Colonic mucosa (tissue), 4 donors: ENCODE results near the gene RYR3. TPM values are rescaled to one million over a fixed set of nuclear protein-coding genes. Genes with fewer than 3 reads are reported as not detected.

Experiments used
- DNase-seq: peaks from one replicate; pipeline ENCODE4 v3.0.0-alpha.2; 2020
- H3K27ac ChIP-seq: fragments of 200-600 bp; one replicate; pipeline ENCODE4 v1.8.0; 2021
- H3K27me3 ChIP-seq: fragments of 200-600 bp; one replicate; pipeline ENCODE4 v1.8.0; 2021
- H3K36me3 ChIP-seq: fragments of 200-600 bp; one replicate; pipeline ENCODE4 v1.8.0; 2021
- H3K4me1 ChIP-seq: fragments of 200-600 bp; one replicate; pipeline ENCODE4 v1.8.0; 2021; ENCODE audit warnings: mild to moderate bottlenecking
- H3K4me3 ChIP-seq: fragments of 200-600 bp; one replicate; pipeline ENCODE4 v1.8.0; 2021
- H3K9ac ChIP-seq, 2 donors: one replicate each; pipeline ENCODE4 v1.7.0; 2013; ENCODE audit warnings: control low read depth in 2 of 2, low read depth in 2 of 2, low read length in 2 of 2
- H3K9me3 ChIP-seq: fragments of 200-600 bp; one replicate; pipeline ENCODE4 v1.8.0; 2021
- intact Hi-C: fragments of 100-400 bp; cut with DNase I; formaldehyde crosslinking; loops from one replicate; pipeline ENCODE4 v1.14.1; 2022
- total RNA-seq, 2 donors: library from RNA; stranded (reverse); fragmentation: NEBNext Ultra II Directional in 1 of 2; extraction: Animal tissue kit (Norgen Biotek cat#: 25700) in 1 of 2; gene quantifications; one replicate each; pipeline ENCODE4 v1.2.1, GENCODE V29; 2021
- TF ChIP-seq, protein P1 (sequence below): fragments of 200-600 bp; IDR thresholded peaks from one replicate; pipeline ENCODE4 v1.8.0; 2022; ENCODE audit warnings: antibody characterized with exemption, mild to moderate bottlenecking
- donor health status: healthy.
- donor health status: DM: no; HTN: no; CAD: no.
- donor health status: DM: no; HTN: no; CAD: no.

RYR3 gene
- total RNA-seq, 2 donors from 2014 or later: 0.17 to 1.1 TPM

DNA sequence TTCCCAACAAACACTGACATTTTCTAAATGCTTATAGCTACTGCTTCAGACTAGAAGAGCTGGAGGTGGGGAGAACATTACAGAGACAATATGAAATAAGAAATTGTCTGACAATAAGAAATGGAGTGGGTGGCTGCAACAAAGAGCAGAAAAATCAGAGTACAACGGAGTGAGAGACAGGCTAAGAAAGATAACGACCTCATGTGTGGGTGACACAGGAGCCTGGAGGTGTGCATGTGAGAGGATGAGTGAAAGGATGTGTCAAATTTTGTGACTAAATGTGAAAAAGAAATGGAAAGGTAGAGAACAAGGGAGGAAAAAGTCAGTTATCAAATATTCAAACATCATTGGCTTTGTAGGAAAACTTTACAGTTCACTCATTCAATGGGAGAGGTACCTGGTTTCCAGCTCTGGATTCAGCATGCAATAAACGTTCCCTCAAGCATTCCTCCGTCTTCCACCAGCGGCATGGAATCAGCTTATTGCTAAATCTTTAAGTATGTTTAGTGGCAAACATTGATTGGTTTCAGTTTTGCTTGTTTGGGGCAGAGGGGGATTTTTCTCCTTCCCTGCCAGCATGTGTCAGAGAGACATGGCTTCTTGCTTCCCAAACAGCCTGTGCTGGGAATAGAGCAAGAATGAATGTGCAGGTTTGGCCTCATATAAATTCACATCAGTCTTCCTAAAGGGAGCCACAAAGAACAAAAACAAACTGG lies 553.8 kb downstream of the RYR3 start:
- H3K4me1 ChIP-seq: no peaks in the 10 kb centered on the region
- H3K9ac ChIP-seq: no peak overlapping the region
- H3K9me3 ChIP-seq: no peaks in the 10 kb centered on the region
- TF ChIP-seq, protein P1, sequence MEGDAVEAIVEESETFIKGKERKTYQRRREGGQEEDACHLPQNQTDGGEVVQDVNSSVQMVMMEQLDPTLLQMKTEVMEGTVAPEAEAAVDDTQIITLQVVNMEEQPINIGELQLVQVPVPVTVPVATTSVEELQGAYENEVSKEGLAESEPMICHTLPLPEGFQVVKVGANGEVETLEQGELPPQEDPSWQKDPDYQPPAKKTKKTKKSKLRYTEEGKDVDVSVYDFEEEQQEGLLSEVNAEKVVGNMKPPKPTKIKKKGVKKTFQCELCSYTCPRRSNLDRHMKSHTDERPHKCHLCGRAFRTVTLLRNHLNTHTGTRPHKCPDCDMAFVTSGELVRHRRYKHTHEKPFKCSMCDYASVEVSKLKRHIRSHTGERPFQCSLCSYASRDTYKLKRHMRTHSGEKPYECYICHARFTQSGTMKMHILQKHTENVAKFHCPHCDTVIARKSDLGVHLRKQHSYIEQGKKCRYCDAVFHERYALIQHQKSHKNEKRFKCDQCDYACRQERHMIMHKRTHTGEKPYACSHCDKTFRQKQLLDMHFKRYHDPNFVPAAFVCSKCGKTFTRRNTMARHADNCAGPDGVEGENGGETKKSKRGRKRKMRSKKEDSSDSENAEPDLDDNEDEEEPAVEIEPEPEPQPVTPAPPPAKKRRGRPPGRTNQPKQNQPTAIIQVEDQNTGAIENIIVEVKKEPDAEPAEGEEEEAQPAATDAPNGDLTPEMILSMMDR: no peak
- no peak overlapping the region for H3K4me3 ChIP-seq
- intact Hi-C loops: no loop called here
- no peak for DNase-seq
- H3K36me3 ChIP-seq: no peaks in the 10 kb centered on the region
- no peak overlapping the region for H3K27ac ChIP-seq
- no peaks in the 10 kb centered on the region for H3K27me3 ChIP-seq

DNA sequence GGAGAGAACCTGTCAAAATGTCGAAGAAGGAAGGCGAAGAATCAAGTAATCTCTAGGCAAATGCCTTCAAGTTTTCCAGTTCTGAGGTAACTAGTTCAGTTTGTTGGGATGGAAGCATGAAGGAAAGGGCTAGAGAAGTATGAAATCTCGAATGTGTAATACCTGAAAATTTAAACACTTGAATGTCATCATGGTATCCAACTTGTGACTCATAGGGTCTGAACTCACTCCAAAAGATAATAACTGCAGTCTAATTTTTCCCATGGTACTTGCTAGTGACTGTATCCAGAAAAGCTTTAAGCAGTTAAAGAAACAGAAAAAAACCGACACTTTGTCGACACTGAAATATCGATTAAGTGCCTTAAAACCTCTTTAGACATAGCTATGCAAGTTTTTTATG lies 554.6 kb downstream of the RYR3 start:
- Histone ChIP-seq H3K27ac (no peak overlapping the region), H3K4me1 (no peaks in the 10 kb centered on the region), H3K36me3 (no peaks in the 10 kb centered on the region), H3K4me3 (no peak overlapping the region), H3K27me3 (no peaks in the 10 kb centered on the region), H3K9ac (no peak overlapping the region), H3K9me3 (no peaks in the 10 kb centered on the region)
- intact Hi-C loops: no loop called here
- no peak for DNase-seq
- TF ChIP-seq, protein P1: no peak

DNA sequence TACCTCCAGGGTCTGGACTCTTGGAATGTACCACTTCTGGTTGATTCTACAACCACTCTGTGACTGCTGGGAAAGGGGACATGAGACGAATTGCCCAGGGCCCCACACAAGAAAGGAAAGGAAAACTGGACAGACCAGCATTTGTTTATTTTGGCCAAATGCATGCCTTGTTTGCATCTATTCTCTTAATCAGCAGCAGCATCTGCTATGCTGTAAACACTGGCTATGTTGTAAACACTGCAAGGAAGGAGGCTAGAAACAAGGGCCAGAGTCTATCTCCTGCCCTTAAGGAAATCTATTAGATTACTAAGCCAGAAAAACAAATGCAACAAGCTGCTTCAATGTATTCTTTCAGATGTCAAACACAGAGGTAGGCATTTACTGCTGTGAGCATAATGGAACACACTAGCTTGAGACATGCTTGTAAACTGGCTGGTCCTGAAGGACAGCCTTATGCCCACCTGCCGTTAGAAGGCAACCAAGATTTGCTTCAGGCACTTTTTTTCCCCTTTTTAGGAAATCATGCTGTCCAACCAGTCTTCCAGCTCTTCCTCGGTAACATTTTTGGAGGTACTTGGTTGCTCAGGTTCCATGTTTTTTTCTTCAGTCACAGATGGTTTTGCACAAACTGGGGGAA lies 555.5 kb downstream of the RYR3 start:
- intact Hi-C loops: no loop called here
- TF ChIP-seq, protein P1: no peak
- no peak overlapping the region for H3K4me3 ChIP-seq
- H3K4me1 ChIP-seq: no peaks in the 10 kb centered on the region
- DNase-seq: no peak
- H3K27ac ChIP-seq: no peak overlapping the region
- H3K36me3 ChIP-seq: no peaks in the 10 kb centered on the region
- H3K9ac ChIP-seq: no peak overlapping the region
- no peaks in the 10 kb centered on the region for H3K9me3 ChIP-seq
- no peaks in the 10 kb centered on the region for H3K27me3 ChIP-seq

DNA sequence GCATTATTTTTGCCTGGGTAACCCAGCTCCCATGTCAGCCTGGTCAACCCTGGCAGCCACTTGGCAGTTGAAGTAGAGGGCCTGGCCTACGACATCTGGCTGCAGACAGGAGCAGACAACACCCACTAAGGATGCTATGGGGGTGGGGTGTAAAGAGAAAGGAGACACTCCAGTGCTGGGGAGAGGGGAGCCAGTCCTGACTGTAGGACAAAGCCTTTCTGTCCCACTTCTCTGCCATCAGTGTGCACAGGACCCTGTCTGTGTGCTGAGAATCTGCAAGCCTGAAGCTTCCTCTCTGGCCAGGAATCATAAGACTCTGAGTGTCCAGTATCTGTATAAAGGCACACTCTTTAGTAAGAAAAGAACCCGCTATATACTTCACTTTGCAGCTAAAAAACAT lies 561.2 kb downstream of the RYR3 start:
- H3K9me3 ChIP-seq: no peaks in the 10 kb centered on the region
- no peak overlapping the region for H3K27ac ChIP-seq
- no peak overlapping the region for H3K9ac ChIP-seq
- TF ChIP-seq, protein P1: no peak
- no peaks in the 10 kb centered on the region for H3K4me1 ChIP-seq
- no peak overlapping the region for H3K4me3 ChIP-seq
- H3K27me3 ChIP-seq: no peaks in the 10 kb centered on the region
- intact Hi-C loops: no loop called here
- no peak for DNase-seq
- no peaks in the 10 kb centered on the region for H3K36me3 ChIP-seq

DNA sequence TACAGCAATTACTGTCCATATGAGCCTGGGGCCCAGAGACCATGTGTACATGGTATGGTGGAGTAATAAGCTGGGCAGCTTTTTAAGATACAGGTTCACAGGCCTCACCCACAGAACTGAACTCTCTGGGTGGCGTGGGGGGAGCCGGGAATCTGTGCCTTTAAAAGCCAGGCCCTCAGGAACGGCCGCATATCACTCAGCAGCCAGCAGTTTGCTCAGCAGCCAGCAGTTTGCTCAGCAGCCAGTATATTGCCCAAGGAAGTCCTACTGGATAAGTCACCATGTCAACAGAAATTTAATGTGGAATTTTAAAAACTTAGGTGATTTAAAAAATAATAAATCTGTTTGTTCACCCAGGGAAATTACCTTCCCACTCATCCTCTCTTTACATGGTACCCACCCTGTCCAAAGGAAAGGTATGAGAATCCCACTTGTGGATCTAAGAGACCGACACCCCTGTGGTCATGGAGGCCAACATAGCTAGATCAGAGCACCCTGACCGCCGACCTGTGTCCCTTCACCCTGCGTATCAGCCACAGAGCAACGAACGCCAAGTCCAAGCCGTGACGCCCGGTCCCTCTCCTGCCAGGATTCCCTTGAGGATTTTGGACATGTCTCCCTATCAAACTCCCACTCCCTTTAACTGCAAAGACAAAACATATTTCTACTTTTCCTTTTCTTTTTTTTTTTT lies 561.8 kb downstream of the RYR3 start:
- Histone ChIP-seq H3K27ac (no peak overlapping the region), H3K4me1 (no peaks in the 10 kb centered on the region), H3K36me3 (no peaks in the 10 kb centered on the region), H3K4me3 (no peak overlapping the region), H3K27me3 (no peaks in the 10 kb centered on the region), H3K9ac (no peak overlapping the region), H3K9me3 (no peaks in the 10 kb centered on the region)
- no peak for DNase-seq
- TF ChIP-seq, protein P1: no peak
- intact Hi-C loops: no loop called here
